Activated T-cell treated with anti-CD3 and anti-CD28 coated beads, Interleukin-2, amount 50 U/mL, for 4 hours (primary cell): ENCODE measurements around the gene STX10. TPM values are rescaled to one million over a fixed set of nuclear protein-coding genes. Genes with fewer than 3 reads are reported as not detected.
"Not testable (repeated sequence)": the region's sequence is repeated elsewhere in the genome, so short reads cannot be mapped to it uniquely, and the experiment has no call there.

ENCODE experiments used
- ATAC-seq, 2 donors: fragments of 200-7000 bp; cut with Tn5 transposase; one replicate each; pipeline ENCODE4 v1.10.0; 2021
- DNase-seq: peaks from one replicate; pipeline ENCODE4 v3.0.0-alpha.2; 2020
- H3K27me3 Mint-ChIP-seq: one replicate; pipeline ENCODE4 v1.8.0; 2021; ENCODE audit warnings: low read depth, mixed read lengths
- H3K36me3 Mint-ChIP-seq: one replicate; pipeline ENCODE4 v1.8.0; 2022; ENCODE audit warnings: mixed read lengths; ENCODE audit not compliant: insufficient read depth
- H3K4me1 Mint-ChIP-seq: one replicate; pipeline ENCODE4 v1.8.0; 2021; ENCODE audit warnings: low read depth, mixed read lengths
- H3K4me3 Mint-ChIP-seq: one replicate; pipeline ENCODE4 v1.8.0; 2021; ENCODE audit warnings: mild to moderate bottlenecking, moderate library complexity, mixed read lengths
- H3K9me3 Mint-ChIP-seq: one replicate; pipeline ENCODE4 v1.8.0; 2021; ENCODE audit warnings: mixed read lengths
- total RNA-seq, 3 donors: library from RNA; stranded (reverse); gene quantifications; one replicate each; pipeline ENCODE4 v1.2.1, GENCODE V29; 2021

STX10 gene
- total RNA-seq, 3 donors from 2014 or later = 64.5 to 66.0 (median 65.4) TPM

DNA sequence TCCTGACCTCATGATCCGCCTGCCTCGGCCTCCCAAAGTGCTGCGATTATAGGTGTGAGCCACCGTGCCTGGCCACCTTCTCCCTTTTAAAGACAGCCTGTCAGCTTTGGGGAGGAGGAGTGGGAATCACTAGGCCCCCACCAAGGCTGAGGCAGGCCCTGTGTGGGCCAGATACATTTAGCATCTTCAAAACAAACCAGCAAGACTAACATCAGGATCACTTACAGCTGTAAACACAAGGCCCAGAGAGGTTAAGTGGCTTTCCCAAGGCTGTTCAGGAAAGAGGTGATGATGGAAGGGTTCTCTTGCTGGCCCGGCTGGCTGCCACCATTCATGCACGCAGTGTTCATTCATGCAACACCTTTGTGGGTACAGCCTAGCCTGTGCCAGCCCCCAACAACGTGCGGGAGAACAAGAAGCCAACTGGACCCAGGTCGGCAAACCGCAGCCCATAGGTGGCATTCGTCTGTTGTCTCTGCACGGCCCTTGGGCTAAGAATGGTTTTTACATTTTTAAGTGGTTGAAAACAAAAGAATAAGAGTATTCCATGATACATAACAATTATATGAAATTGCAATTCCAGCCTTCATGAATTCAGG, 23.1 kb upstream of the STX10 start:
- H3K9me3 Mint-ChIP-seq = no peaks in the 10 kb centered on the region
- ATAC-seq (no peak), DNase-seq (no peak)
- peak overlapping the region; percentile 82 for H3K4me3 Mint-ChIP-seq
- peaks cover 2% of the 10 kb centered on the region for H3K36me3 Mint-ChIP-seq
- peaks cover 61% of the 10 kb centered on the region for H3K4me1 Mint-ChIP-seq
- no peaks in the 10 kb centered on the region for H3K27me3 Mint-ChIP-seq

DNA sequence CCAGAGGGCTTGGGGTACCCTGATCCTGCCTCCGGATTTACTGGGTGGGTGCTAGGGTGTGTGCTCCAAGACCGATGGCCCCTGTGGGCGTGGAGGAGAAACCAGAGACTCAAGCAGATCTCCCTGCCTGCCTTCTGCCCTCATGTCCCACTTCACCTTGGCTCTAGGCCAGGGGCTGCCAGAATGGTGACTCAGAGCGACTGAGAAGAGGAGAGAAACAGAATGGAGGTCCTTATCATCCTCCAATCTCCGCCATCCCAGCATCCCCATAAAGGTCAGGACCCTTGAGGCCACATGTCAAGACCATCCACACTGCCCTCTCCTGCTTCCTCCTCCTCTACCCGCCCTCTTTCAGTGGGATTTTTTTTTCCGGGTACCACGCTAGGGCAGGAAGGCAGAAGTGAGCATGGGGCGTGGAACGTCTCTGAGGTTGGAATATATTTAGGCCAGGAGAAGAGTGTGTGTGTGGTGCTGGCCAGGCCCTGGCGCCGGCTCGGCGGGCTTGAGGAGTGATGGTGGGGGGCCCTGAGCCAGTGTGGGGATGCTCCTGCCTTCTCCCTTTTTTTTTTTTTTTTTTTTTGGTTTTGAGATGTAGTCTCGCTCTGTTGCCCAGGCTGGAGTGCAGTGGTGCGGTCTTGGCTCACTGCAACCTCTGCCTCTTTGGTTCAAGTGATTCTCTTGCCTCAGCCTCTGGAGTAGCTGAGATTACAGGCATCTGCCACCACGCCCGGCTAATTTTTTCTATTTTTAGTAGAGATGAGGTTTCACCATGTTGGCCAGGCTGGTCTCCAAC, 22.4 kb upstream of the STX10 start:
- peaks cover 66% of the 10 kb centered on the region for H3K4me1 Mint-ChIP-seq
- peaks cover 2% of the 10 kb centered on the region for H3K36me3 Mint-ChIP-seq
- H3K4me3 Mint-ChIP-seq = peak overlapping the region; percentile 82
- H3K9me3 Mint-ChIP-seq = no peaks in the 10 kb centered on the region
- ATAC-seq (peak; percentile 36 to 39), DNase-seq (peak; percentile 82)
- H3K27me3 Mint-ChIP-seq = no peaks in the 10 kb centered on the region

DNA sequence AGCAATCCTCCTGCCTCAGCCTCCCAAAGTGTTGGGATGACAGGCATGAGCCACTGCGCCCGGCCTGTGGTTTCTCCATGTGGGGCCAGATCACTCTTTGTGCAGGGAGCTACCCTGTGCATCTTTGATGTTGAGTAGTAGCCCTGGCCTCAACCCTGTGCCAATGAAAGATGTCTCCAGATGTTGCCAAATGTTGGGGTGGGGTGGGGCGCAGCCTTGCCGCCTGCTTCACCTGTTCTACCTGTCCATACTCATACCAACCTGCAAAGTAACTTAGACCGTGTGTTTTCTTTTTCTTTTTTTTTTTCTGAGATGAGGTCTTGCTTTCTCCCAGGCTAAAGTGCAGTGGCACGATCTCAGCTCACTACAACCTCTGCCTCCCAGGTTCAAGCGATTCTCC, 21.0 kb upstream of the STX10 start:
- H3K4me3 Mint-ChIP-seq = peak overlapping the region; percentile 38
- no peak for ATAC-seq
- H3K36me3 Mint-ChIP-seq = peaks cover 2% of the 10 kb centered on the region
- DNase-seq = no peak
- no peaks in the 10 kb centered on the region for H3K9me3 Mint-ChIP-seq
- peaks cover 73% of the 10 kb centered on the region for H3K4me1 Mint-ChIP-seq
- no peaks in the 10 kb centered on the region for H3K27me3 Mint-ChIP-seq

DNA sequence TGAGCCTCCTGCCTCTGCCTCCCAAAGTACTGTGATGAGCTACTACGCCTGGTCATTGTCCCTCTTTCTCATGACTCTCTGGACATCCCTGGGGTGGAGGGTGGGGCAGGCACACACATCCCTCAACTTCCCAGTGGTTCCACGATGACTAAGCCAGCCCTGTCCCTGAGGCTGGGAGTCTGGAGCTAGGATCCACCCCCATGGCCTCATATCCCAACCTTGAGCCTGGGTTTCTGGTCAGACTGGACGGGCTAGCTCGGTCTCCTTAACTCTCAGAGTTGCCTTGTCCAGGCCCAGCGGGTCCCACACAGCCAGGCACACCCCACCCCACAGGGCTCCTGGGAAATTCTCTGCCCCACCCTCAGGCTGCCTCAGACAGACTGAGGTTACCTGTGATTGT, 19.6 kb upstream of the STX10 start:
- no peak for DNase-seq
- H3K4me1 Mint-ChIP-seq = peaks cover 85% of the 10 kb centered on the region
- no peak for ATAC-seq
- peaks cover 2% of the 10 kb centered on the region for H3K36me3 Mint-ChIP-seq
- H3K9me3 Mint-ChIP-seq = no peaks in the 10 kb centered on the region
- no peak overlapping the region for H3K4me3 Mint-ChIP-seq
- H3K27me3 Mint-ChIP-seq = no peaks in the 10 kb centered on the region

DNA sequence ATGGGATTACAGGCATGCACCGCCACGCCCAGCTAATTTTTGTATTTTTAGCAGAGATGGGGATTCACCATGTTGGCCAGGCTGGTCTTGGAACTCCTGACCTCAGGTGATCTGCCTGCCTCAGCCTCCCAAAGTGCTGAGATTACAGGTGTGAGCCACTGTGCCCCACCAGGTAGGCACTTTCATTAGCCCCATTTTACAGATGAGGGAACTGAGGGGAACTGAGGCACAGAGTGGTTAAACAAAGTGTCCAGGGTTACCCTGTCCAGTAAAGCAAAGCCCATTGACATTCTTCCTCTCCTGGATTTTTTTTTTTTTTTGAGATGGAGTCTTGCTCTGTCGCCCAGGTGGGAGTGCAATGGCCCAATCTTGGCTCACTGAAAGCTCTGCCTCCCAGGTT, 16.0 kb upstream of the STX10 start:
- not testable (repeated sequence) for ATAC-seq, DNase-seq, H3K27me3 Mint-ChIP-seq, H3K4me3 Mint-ChIP-seq, H3K36me3 Mint-ChIP-seq, H3K9me3 Mint-ChIP-seq
- H3K4me1 Mint-ChIP-seq = peaks cover 88% of the 10 kb centered on the region

DNA sequence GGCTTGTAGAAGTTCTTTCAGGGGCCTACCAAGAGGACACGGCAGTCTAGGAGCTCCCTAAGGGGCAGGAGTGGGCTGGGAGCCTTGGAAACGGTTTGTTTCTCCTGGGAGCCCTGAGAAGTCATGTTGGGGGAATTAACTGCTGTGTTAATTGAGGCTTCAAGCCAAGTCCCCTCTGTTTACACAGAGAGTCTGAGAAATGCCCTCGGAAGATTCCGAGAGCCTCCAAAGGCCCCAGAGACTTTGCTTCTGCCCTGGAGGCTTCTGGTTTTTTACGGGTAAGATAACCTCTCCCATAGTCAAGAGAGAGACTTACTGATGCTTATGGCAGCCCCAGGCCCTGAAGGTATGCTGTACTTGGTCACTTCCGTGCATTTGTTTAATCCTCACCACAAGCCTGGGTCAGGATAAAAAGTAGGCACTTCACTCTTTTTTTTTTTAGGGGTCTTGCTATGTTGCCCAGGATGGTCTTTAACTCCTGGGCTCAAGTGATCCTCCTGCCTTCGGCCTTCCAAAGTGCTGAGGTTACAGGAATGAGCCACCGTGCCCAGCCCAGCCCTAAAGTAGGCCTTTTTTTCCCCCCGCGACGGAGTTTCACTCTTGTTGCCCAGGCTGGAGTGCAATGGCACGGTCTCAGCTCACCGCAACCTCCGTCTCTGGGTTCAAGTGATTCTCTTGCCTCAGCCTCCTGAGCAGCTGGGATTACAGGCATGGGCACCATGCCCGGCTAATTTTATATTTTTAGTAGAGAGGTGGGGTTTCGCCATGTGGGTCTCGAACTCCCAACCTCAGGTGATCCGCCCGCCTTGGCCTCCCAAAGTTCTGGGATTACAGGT, 15.2 kb upstream of the STX10 start:
- no peaks in the 10 kb centered on the region for H3K9me3 Mint-ChIP-seq
- H3K27me3 Mint-ChIP-seq = no peaks in the 10 kb centered on the region
- H3K4me1 Mint-ChIP-seq = peaks cover 86% of the 10 kb centered on the region
- peak overlapping the region; percentile 61 for H3K4me3 Mint-ChIP-seq
- H3K36me3 Mint-ChIP-seq = no peaks in the 10 kb centered on the region
- no peak for DNase-seq
- no peak for ATAC-seq

DNA sequence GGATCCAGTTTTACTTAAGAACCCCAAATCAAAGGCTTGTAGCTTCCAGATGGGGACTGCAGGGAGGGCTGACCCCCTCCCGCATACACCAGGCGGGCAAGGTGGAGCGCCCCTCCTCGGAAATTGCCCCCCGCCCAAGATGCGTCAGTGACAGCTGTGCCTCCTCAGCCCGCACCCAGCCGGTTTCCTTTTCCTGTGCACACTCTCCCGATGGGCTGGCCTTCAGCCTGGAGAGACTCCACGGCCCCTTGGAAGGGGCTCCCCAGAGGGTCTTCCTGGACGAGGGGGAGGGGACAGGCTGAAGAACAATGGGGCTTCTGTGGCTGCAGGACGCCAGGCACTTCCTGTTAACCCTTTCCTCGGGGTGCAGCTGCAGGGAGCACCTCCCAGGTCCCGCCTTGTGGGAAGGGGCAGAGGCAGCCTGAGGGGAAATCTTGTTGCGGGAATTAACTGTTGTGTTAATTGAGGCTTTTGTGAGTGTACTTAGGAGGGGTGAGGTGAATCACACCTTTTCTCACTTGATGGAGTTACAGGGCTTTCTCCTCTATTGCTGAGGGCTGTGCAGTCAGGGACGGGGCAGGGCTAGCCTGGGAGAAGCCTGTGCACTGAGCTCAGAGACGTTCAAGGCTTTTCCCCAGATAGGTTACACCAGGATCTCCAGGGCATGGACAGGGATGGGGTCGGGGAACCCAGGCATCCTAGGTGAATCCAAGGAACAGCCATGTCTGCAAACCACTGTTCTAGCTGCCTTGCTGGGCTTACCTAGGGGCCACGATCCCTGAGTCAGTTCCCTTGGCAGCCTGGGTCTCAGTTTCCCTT, 14.4 kb upstream of the STX10 start:
- peak overlapping the region; percentile 61 for H3K4me3 Mint-ChIP-seq
- no peaks in the 10 kb centered on the region for H3K9me3 Mint-ChIP-seq
- no peaks in the 10 kb centered on the region for H3K27me3 Mint-ChIP-seq
- ATAC-seq (peak; percentile 16), DNase-seq (peak; percentile 18)
- peaks cover 83% of the 10 kb centered on the region for H3K4me1 Mint-ChIP-seq
- no peaks in the 10 kb centered on the region for H3K36me3 Mint-ChIP-seq

DNA sequence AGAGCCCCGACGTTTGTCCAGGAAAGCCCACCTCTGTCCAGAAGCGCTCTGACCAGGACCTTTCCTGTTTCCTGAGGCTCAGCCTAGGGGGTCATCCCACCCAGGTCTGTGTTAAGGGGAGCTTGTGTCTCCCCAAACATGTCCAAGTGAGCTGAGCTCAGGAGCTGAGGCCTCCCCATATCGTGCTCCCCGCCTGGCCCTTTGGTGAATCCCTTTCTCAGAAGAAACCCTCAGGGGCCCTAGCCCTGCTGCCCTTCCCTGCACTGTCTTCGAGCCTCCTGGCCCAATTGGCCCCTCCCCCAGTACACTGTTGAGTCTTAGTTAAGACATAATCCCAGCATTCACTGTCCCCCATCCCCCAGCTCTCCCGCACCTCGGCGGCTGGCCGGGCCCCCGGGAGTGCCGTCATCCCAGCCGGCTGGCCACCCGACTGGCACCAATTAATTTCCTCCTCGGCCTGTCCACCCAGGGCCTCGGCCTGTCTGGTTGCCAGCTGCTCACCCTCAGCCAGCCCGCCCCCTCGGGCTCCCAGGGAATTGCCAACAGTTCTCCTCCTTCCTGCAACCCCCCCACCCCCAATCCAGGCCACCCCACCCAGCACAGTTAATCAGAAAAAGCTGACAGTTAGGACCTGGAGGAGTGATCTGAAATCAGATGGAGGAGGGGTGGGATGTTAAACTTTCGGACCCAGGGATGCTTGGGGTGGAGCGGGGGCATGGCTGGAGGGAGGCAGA, 13.6 kb upstream of the STX10 start:
- no peaks in the 10 kb centered on the region for H3K36me3 Mint-ChIP-seq
- H3K4me3 Mint-ChIP-seq = peak overlapping the region; percentile 76
- H3K9me3 Mint-ChIP-seq = no peaks in the 10 kb centered on the region
- DNase-seq (peak; percentile 23), ATAC-seq (peak; percentile 4)
- H3K27me3 Mint-ChIP-seq = no peaks in the 10 kb centered on the region
- peaks cover 77% of the 10 kb centered on the region for H3K4me1 Mint-ChIP-seq

DNA sequence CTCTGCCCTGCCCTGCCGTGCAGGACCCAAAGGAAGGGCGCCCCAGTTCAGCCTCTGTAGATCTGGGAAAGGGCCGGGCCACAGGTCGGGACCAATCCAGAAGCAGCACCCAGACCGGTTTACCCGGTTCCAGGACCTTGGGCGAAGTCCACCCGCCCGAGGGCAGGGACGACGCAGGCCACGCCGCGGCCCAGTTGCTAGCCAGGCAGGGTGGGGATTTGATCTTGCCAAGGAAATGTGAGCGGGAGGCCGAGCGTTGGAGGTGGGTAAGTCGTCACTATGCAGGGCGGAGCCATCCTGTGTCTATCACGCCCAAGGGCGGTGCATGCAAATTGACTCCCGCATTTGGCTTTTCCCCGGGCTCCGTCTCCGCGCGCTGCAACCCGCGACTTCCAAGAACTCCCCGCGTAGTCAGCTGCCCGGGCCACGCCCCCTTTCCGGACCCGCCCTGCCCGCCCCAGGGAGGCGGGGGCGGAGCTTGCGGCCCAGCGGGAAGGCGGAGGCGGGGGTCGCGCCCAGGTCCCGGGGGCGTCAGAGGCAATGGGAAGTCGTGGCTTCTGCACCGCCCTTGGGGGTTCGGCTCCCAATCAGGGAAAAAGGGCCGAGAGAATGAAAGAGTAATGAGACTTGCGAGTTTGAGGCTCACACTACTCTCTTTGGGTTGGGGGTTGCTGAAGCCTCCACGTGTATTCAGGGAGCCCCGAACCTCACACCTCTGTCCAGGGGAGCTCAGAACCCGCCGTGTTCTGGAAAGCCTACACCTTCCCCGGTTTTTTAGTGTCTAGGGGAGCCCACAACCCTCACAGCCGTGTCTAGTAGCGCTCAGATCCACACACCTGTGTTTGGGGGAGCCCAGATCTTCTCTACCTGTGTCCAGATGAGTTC, 12.8 kb upstream of the STX10 start:
- Mint-ChIP-seq H3K27me3 (no peaks in the 10 kb centered on the region), H3K36me3 (no peaks in the 10 kb centered on the region), H3K4me3 (peak overlapping the region; percentile 76), H3K9me3 (no peaks in the 10 kb centered on the region), H3K4me1 (peaks cover 76% of the 10 kb centered on the region)
- peak; percentile 87 for DNase-seq
- ATAC-seq = peak; percentile 56 to 62

DNA sequence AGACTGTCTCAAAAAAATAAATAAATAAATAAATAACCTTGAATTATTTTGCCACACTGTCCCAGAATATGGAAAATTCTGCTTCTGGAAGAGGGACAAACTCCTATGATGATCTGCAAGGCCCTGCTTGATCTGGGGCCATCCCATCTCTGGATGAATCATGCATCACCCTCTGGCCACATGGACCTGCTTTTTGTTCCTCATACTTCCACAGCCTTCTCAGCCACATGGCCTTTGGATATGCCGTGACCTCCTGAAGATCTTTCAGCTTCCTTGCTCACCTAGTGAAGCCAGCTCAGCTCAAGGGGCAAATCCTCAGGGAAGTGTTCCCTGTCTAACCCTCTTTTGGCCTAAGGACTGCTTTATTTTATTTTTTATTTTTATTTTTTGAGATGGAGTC, 10.4 kb upstream of the STX10 start:
- Mint-ChIP-seq H3K36me3 (no peaks in the 10 kb centered on the region), H3K4me1 (peaks cover 73% of the 10 kb centered on the region), H3K27me3 (no peaks in the 10 kb centered on the region), H3K4me3 (peak overlapping the region; percentile 35), H3K9me3 (no peaks in the 10 kb centered on the region)
- ATAC-seq (no peak), DNase-seq (no peak)

DNA sequence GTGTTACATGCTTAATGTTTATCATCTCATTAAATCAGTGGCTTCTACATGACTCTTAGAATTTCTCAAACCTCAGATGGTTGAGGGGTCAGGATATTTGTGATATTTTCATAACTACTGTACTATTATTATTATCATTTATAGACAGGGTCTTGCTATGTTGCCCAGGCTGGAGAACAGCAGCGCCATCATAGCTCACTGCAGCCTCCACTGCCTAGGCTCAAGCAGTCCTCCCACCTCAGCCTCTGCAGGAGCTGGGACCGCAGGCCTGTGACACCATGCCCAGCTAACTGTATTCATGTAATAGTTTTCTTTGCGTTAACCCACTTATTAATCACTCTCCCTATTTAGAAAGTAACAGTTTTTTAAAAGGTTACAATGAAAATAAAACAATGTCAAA, 9.5 kb upstream of the STX10 start:
- DNase-seq (no peak), ATAC-seq (no peak)
- H3K36me3 Mint-ChIP-seq = peaks cover 2% of the 10 kb centered on the region
- H3K27me3 Mint-ChIP-seq = no peaks in the 10 kb centered on the region
- H3K4me1 Mint-ChIP-seq = peaks cover 67% of the 10 kb centered on the region
- H3K9me3 Mint-ChIP-seq = no peaks in the 10 kb centered on the region
- H3K4me3 Mint-ChIP-seq = no peak overlapping the region

DNA sequence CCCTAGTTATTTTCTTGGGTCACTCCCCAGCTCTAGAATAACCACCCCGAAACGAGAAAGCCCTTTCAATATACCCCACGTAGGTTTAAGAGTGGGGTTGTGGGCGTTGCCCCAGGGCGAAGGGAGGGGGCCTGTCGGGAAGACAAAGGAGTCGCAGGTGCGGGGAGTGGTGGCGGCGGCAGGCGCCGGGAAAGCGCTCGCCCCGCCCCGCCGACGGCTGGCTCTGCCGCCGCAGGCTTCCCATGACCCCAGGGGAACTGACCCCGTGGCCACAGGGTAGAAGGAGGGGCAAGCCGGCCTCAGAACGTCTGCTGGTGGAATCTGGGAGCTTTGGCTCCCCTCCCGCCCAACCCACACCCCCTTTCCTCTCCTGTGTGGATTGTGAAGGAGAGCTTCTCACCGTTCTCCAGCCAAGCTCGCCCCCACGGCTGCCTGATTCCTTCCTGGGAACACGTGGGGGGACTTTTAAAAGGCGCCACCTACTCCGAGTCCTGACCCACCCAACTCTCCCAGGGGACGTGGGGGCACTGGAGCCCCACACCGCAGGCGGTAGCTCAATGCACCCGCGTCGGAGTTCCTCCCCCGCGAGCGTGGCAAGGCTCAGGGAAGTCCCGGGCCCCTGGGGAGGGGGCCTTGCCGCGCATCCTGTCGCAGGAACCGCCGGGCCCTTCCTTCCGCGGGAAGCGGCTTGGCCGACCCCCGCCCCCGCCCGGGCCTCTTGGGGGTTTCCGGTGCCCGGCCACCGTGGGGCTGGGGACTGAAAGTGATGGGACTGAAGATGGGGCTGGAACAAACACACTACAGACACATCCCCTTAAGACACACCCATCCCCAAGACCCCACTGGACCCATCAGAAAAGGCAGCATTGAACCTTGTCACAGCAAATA, 5.5 kb upstream of the STX10 start:
- ATAC-seq = no peak
- H3K4me1 Mint-ChIP-seq = peaks cover 41% of the 10 kb centered on the region
- peaks cover 18% of the 10 kb centered on the region for H3K36me3 Mint-ChIP-seq
- no peaks in the 10 kb centered on the region for H3K27me3 Mint-ChIP-seq
- DNase-seq = peak; percentile 62
- peak overlapping the region; percentile 99 for H3K4me3 Mint-ChIP-seq
- H3K9me3 Mint-ChIP-seq = no peaks in the 10 kb centered on the region
